LNCAP (cell line): ENCODE measurements around the gene ENSA.

Source experiments
- TF ChIP-seq, protein P1 (sequence below): fragments of 450-650 bp; IDR thresholded peaks from 2 replicates; pipeline ENCODE4 v1.5.1; 2017; ENCODE audit warnings: mild to moderate bottlenecking

The ENSA gene

DNA sequence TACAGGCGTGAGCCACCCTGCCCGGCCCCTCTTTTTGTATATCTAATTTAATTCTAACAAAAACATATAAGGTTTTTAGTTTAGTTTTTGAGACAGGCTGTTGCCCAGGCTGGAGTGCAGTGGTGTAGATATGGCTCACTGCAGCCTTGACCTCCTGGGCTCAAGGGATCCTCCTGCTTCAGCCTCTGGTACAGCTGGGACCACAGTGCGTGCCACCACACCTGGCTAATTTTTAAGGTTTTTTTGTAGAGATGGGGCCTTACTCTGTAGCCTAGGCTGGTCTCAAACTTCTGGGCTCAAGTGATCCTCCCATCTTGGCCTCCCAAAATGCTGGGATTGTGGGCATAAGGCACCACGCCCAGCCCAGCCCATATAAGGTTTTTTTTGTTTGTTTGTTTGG lies 18.8 kb downstream of the ENSA start:
- TF ChIP-seq, protein P1, sequence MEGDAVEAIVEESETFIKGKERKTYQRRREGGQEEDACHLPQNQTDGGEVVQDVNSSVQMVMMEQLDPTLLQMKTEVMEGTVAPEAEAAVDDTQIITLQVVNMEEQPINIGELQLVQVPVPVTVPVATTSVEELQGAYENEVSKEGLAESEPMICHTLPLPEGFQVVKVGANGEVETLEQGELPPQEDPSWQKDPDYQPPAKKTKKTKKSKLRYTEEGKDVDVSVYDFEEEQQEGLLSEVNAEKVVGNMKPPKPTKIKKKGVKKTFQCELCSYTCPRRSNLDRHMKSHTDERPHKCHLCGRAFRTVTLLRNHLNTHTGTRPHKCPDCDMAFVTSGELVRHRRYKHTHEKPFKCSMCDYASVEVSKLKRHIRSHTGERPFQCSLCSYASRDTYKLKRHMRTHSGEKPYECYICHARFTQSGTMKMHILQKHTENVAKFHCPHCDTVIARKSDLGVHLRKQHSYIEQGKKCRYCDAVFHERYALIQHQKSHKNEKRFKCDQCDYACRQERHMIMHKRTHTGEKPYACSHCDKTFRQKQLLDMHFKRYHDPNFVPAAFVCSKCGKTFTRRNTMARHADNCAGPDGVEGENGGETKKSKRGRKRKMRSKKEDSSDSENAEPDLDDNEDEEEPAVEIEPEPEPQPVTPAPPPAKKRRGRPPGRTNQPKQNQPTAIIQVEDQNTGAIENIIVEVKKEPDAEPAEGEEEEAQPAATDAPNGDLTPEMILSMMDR, result no peak

DNA sequence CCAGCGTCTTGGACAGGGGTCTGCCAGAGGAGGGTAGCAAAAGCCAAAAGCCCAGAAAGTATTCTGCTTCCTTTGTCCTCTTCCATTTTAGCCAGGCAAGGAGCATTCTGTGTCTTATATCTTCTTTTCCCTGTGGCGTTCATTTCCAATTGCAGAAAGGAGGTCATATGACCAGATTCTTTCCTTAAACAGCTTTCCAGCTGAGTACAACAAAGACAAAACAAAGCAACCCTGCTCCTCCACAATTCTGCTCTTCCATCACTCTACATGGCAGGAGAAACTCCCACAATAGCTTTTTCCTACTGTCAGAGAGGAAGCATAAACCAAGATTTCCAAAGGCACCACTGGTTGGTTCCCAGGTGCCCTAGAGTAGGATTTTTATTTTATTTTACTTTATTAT lies 19.7 kb downstream of the ENSA start:
- TF ChIP-seq, protein P1, result no peak

DNA sequence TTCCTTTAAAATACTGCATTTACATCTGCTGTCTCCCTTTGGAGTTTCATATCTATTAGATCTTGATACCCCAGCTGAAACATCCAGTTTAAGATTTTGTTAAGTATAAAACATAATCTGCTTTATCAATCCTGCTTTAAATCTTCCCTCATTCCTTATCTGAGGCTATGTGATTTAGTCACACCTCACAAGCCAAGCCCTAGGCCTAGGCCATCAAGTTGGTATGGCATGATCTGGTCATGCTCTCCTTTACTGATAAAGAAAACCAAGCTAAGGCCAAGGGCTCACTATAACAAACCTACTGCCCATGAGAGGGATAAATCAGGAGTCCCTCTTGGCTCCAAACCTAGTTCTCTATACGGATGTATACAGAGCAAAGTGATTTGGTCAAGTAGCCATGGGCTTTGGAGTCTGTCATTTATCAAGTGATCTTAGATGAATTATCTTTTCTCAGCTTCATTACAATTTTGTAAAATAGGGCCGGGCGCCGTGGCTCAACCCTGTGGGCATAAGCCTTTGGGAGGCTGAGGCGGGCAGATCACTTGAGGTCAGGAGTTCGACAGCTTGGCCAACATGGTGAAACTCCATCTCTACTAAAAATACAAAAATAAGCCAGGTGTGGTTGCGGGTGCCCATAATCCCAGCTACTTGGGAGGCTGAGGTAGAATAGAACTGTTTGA lies 22.8 kb downstream of the ENSA start:
- TF ChIP-seq, protein P1, result no peak

DNA sequence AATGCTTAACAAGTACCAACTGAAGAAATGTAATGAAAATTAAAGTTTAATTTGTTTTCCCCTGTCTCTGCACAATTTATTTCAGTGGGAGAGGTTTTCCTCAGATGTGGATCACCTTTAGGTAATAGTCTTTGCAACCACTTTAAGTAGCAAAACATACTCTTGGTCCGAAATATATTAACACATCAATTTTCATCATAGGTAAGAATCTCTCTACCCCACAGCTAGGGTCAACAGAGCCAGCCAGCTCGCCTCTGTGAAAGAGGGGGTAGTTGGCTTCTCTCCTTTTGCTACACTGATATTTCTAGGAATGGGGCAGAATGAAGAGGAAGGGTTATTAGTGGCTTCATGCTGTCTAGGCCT lies 25.2 kb downstream of the ENSA start:
- TF ChIP-seq, protein P1, result no peak

DNA sequence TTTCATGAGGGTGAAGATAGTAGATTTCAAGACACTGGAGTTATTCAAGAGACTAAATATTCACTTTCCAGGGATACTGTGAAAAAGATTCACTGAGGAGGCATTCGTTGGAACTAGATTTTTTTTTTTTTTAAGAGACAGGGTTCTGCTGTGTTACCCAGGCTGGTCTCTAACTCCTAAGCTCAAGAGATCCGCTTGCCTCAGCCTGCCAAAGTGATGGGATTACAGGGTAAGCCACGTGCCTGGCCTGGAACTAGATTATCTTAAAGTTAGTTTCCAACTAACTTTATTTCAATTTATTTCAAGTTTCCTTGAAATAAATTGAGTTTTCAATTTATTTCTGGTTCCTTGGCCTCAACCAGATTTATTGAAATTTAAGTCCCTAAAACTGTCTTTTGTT lies 25.7 kb downstream of the ENSA start:
- TF ChIP-seq, protein P1, result no peak

DNA sequence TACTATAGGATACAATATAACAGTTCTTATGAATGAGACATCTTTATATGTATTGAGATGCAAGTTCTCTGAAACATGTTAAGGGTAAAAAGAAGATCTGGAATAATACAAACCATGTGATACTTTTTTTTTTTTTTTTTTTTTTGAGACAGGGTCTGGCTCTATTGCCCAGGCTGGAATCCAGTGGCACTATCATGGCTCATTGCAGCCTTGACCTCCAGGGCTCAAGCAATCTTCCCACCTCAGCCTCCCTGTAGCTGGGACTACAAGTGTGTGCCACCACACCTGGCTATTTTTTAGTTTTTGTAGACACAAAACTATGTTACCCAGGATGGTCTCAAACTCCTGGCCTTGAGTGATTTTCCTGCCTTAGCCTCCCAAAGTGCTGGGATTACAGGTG lies 27.9 kb downstream of the ENSA start:
- TF ChIP-seq, protein P1, result no peak

DNA sequence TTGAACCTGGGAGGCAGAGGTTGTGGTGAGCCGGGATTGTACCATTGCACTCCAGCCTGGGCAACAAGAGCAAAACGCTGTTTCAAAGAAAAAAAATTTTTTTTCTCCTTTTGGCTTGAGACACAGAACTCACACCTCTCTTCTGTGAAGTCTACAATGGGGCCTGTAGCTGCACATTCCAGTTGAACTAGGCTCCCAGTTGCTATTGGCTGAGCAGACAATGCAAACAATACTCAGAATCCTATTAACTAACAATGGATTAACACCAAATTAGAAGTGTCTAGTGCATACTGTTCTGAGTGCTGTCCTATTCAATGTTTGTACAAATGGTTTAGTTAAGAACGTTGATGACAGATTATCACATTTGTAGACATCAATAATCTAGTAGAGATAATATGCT lies 32.4 kb downstream of the ENSA start:
- TF ChIP-seq, protein P1, result no peak
